Activated naive CD4-positive, alpha-beta T cell treated with anti-CD3 and anti-CD28 coated beads, Interleukin-2, amount 50 U/mL, for 24 hours (primary cell): Measurements from ENCODE around the gene PAK1.
A peak's percentile ranks its signal among the peaks of the same experiment; 100 is the strongest.
"Not testable (repeated sequence)": the region's sequence is repeated elsewhere in the genome, so short reads cannot be mapped to it uniquely, and the experiment has no call there.

ENCODE experiments used
- H3K27ac Mint-ChIP-seq: one replicate; pipeline ENCODE4 v1.8.0; 2021; ENCODE audit warnings: mild to moderate bottlenecking, mixed read lengths
- H3K27me3 Mint-ChIP-seq: one replicate; pipeline ENCODE4 v1.8.0; 2021; ENCODE audit warnings: mixed read lengths
- H3K36me3 Mint-ChIP-seq: one replicate; pipeline ENCODE4 v1.8.0; 2021; ENCODE audit warnings: mixed read lengths
- H3K4me1 Mint-ChIP-seq: one replicate; pipeline ENCODE4 v1.8.0; 2021; ENCODE audit warnings: mixed read lengths
- H3K4me3 Mint-ChIP-seq: one replicate; pipeline ENCODE4 v1.8.0; 2021; ENCODE audit warnings: mild to moderate bottlenecking, mixed read lengths
- H3K9me3 Mint-ChIP-seq: one replicate; pipeline ENCODE4 v1.8.0; 2021; ENCODE audit warnings: mixed read lengths

The PAK1 gene

DNA sequence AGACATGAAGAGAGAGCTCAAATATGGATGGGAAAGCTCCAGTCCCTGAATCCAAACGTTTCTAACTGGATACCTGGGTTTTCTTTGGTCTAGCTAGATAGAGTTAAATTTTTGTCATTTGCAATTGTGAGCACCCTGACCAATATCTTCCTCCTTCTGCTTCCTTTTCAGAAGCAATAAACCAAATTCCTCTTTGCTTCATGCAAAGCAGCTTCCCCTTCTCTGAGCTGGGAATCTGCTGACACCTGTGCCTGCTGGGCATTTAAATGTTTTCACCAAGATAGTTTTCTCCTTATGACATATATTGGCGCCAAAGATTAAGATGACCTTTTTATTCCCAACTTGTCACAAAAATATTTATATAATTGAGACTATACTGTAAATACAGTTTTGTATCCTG is 27.9 kb upstream of the PAK1 start:
- no peaks in the 10 kb centered on the region for H3K4me1 Mint-ChIP-seq
- H3K4me3 Mint-ChIP-seq: no peak overlapping the region
- no peak overlapping the region for H3K27ac Mint-ChIP-seq
- H3K9me3 Mint-ChIP-seq: no peaks in the 10 kb centered on the region
- H3K36me3 Mint-ChIP-seq: no peaks in the 10 kb centered on the region
- H3K27me3 Mint-ChIP-seq: peaks cover 3% of the 10 kb centered on the region

- Mint-ChIP-seq H3K36me3 (peaks cover 2% of the 10 kb centered on the region), H3K4me3 (no peak overlapping the region), H3K9me3 (no peaks in the 10 kb centered on the region), H3K27me3 (peaks cover 2% of the 10 kb centered on the region), H3K27ac (no peak overlapping the region), H3K4me1 (no peaks in the 10 kb centered on the region)
Observed at GRCh38 chr11:77497368-77497767, 23.5 kb upstream of the PAK1 start.

DNA sequence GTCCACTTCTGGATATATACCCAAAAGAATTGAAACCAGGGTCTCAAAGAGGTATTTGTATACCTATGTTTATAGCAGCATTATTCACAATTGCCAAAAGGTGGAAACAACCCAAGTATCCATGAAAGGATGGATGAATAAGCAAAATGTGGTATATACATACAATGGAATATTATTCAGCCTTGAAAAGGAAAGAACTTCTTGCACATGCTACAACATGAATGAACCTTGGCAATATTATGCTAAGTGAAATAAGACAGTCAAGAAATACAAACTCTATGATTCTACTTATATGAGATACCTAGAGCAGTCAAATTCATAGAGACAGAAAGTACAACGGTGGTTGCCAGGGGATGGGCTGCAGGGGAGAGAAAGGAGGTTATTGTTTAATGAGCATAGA is 21.6 kb upstream of the PAK1 start:
- Mint-ChIP-seq H3K36me3 (peaks cover 2% of the 10 kb centered on the region), H3K4me1 (no peaks in the 10 kb centered on the region), H3K4me3 (no peak overlapping the region), H3K27me3 (peaks cover 3% of the 10 kb centered on the region), H3K9me3 (no peaks in the 10 kb centered on the region), H3K27ac (no peak overlapping the region)

GRCh38 chr11:77490035-77490434 is 16.1 kb upstream of the PAK1 start:
- not testable (repeated sequence) for H3K9me3 Mint-ChIP-seq, H3K27me3 Mint-ChIP-seq, H3K27ac Mint-ChIP-seq, H3K4me1 Mint-ChIP-seq, H3K4me3 Mint-ChIP-seq, H3K36me3 Mint-ChIP-seq

DNA sequence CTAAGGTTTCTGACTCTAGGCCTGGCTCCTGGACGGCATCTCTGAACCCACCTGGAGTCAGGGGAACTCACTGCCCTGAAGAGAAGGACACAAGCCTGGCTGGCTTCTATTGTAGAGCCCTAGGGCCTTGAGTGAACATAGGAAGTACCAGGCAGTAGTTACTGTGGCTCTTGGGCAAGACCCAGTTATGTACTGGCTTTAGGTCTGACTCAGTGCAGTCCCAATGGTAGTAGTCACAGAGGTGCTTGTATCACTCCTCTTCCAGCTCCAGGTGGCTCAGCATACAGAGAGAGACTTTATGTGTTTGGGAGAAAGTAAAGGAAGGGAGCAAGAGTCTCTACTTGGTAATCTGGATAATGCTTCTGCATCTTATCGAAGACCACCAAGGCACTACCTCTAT is 13.9 kb upstream of the PAK1 start:
- Mint-ChIP-seq H3K27me3 (peaks cover 3% of the 10 kb centered on the region), H3K9me3 (no peaks in the 10 kb centered on the region), H3K36me3 (no peaks in the 10 kb centered on the region), H3K4me3 (no peak overlapping the region), H3K27ac (no peak overlapping the region), H3K4me1 (no peaks in the 10 kb centered on the region)

DNA sequence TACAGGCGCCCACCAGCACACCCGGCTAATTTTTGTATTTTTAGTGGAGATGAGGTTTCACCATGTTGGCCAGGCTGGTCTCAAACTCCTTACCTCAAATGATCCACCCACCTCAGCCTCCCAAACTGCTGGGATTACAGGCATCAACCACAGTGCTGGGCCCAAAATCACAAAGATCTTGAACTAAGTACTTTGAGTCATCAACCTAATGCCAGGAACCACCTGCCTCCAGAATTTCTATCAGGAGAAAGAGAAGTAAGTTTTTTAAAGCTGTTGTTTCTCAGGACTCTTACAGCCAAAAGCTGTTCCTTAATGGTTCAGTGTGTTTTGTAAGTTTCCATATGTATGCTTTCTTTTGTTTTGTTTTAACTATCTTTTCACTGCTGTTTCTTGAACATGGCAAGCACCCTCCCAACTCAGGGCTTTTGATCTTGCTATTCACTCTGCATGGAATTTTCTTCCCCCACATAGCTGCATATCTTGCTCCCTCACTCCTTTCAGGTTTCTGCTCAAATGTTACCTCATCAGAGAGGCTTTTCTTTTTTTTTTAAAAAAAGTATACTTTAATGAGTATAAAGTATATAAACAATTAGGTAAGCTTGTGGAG is 6.0 kb upstream of the PAK1 start:
- Mint-ChIP-seq H3K27ac (no peak overlapping the region), H3K9me3 (no peaks in the 10 kb centered on the region), H3K36me3 (no peaks in the 10 kb centered on the region), H3K27me3 (peaks cover 1% of the 10 kb centered on the region), H3K4me3 (no peak overlapping the region), H3K4me1 (peaks cover 7% of the 10 kb centered on the region)

- Mint-ChIP-seq H3K9me3 (no peaks in the 10 kb centered on the region), H3K27me3 (no peaks in the 10 kb centered on the region), H3K4me1 (peaks cover 12% of the 10 kb centered on the region), H3K27ac (peak overlapping the region; percentile 80), H3K36me3 (no peaks in the 10 kb centered on the region), H3K4me3 (peak overlapping the region; percentile 84)
Observed at GRCh38 chr11:77475206-77475605, 1.3 kb upstream of the PAK1 start.

DNA sequence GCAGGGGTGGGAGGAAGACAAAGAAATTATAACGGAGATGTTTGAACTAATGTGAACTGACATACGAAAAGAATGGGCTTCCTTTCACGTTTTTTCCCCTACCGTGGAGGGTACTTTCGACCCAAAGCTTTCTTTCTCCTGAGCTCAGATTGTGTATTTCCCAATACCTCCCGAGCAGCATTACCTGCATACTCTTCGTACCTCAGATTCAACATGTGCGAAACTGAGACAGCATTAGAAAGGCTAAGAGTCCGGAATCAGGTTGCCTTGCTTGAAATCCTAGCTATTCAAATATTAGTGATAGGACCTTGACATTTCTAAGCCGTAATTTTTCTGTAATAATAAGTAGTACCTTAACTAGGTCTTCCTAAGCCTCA is 778 bp upstream of the PAK1 start:
- Mint-ChIP-seq H3K36me3 (no peaks in the 10 kb centered on the region), H3K27me3 (no peaks in the 10 kb centered on the region), H3K4me1 (peaks cover 12% of the 10 kb centered on the region), H3K4me3 (peak overlapping the region; percentile 84), H3K9me3 (no peaks in the 10 kb centered on the region), H3K27ac (peak overlapping the region; percentile 88)

DNA sequence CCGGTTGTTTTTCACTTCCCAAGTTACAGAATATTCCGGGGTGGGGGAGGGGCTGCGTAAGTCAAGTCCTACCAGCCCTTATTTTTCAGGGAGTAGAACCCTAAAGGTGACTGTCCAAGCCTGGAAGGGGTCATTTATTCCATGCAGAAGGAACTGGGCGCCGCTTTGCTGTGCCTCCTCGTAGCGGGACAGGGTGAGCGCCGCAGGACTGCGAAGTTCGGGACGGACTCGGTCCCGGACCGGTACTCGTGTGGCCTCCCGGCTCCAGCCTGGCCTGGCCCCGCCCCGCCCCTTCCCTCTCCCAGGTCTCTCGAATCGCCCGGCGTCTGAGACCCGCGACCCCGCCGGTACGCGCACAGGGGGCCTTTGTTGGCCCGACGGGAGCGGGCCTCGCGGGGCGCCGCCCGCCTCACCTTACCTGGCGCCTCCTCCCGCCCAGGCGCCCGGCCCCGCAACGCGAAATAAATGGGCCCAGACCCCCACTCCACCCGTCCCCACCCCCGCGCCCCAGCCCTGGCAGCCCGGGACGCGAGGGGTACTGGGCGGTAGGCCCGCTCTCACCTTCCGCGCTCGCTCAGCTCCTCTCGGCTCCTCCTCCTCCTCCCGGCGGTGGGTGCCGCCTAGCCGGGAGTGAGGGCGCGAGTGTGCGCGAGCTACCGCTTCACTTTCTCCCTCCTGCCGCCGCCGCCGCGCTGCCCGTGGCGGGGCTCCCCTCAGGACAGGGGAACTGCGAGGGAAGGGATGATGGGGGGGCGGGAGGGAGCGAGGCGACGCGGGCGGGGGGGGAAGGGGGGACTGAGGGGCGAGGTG is 698 bp downstream of the PAK1 start:
- Mint-ChIP-seq H3K4me3 (peak overlapping the region; percentile 75), H3K9me3 (no peaks in the 10 kb centered on the region), H3K27me3 (no peaks in the 10 kb centered on the region), H3K27ac (no peak overlapping the region), H3K36me3 (no peaks in the 10 kb centered on the region), H3K4me1 (peaks cover 12% of the 10 kb centered on the region)

- Mint-ChIP-seq H3K36me3 (no peaks in the 10 kb centered on the region), H3K27ac (no peak overlapping the region), H3K4me3 (peak overlapping the region; percentile 72), H3K9me3 (no peaks in the 10 kb centered on the region), H3K27me3 (no peaks in the 10 kb centered on the region), H3K4me1 (peaks cover 12% of the 10 kb centered on the region)
Observed at GRCh38 chr11:77471558-77472193, 2.2 kb downstream of the PAK1 start.

DNA sequence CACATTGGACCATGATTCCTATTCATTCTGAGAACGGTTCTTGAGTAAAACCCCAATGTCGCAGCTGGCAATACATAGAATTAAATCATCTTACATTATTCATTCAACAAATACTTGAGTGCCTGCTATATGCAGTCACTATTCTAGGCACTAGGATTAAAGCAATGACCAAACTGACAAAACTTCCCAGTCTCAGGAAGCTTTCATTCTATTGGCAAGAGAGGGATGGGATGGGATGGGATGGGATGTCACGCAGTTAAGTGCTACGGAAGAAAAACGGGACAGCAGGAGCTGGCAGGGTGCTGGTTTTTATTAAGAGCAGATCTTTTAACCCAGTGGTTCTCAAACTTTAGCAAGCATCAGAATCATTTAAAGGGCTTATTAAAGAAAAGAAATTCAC is 2.9 kb downstream of the PAK1 start:
- H3K9me3 Mint-ChIP-seq: no peaks in the 10 kb centered on the region
- peaks cover 12% of the 10 kb centered on the region for H3K4me1 Mint-ChIP-seq
- H3K36me3 Mint-ChIP-seq: no peaks in the 10 kb centered on the region
- H3K27me3 Mint-ChIP-seq: no peaks in the 10 kb centered on the region
- no peak overlapping the region for H3K27ac Mint-ChIP-seq
- H3K4me3 Mint-ChIP-seq: no peak overlapping the region

- H3K4me3 Mint-ChIP-seq: no peak overlapping the region
- no peaks in the 10 kb centered on the region for H3K27me3 Mint-ChIP-seq
Observed at GRCh38 chr11:77470504-77470903, 3.4 kb downstream of the PAK1 start.

GRCh38 chr11:77468527-77468926 is 5.4 kb downstream of the PAK1 start:
- no peaks in the 10 kb centered on the region for H3K4me1 Mint-ChIP-seq
- no peaks in the 10 kb centered on the region for H3K27me3 Mint-ChIP-seq
- H3K4me3 Mint-ChIP-seq: no peak overlapping the region
- H3K27ac Mint-ChIP-seq: no peak overlapping the region
- no peaks in the 10 kb centered on the region for H3K9me3 Mint-ChIP-seq
- H3K36me3 Mint-ChIP-seq: no peaks in the 10 kb centered on the region

More at GRCh38 chr11:77470504-77470903, 3.4 kb downstream of the PAK1 start:
- H3K4me1 Mint-ChIP-seq: peaks cover 11% of the 10 kb centered on the region
- no peak overlapping the region for H3K27ac Mint-ChIP-seq
- H3K36me3 Mint-ChIP-seq: no peaks in the 10 kb centered on the region
- H3K9me3 Mint-ChIP-seq: no peaks in the 10 kb centered on the region

- H3K4me3 Mint-ChIP-seq: no peak overlapping the region
- H3K4me1 Mint-ChIP-seq: no peaks in the 10 kb centered on the region
- H3K27ac Mint-ChIP-seq: no peak overlapping the region
- H3K36me3 Mint-ChIP-seq: no peaks in the 10 kb centered on the region
- no peaks in the 10 kb centered on the region for H3K27me3 Mint-ChIP-seq
- H3K9me3 Mint-ChIP-seq: no peaks in the 10 kb centered on the region
Observed at GRCh38 chr11:77467993-77468392, 5.9 kb downstream of the PAK1 start.

DNA sequence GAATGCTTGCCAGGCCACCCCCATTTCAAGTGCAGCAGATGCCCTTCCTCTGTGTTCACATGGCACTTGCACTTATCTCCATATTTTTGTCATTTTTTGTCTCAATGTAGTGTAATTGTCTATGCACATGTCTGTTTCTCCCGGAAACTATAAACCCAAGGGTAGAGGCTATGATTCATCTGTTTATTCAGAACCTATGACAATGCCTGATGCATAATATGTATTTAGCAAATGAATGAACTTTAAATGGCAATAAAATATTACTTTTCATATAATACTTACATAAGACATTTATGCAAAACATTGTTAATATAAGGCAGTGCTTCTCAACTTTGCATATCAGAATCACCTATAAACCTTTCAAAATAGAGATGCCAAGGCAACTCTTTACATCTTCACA is 6.7 kb downstream of the PAK1 start:
- no peaks in the 10 kb centered on the region for H3K9me3 Mint-ChIP-seq
- peaks cover 1% of the 10 kb centered on the region for H3K27me3 Mint-ChIP-seq
- no peaks in the 10 kb centered on the region for H3K36me3 Mint-ChIP-seq
- no peaks in the 10 kb centered on the region for H3K4me1 Mint-ChIP-seq
- H3K27ac Mint-ChIP-seq: no peak overlapping the region
- no peak overlapping the region for H3K4me3 Mint-ChIP-seq

DNA sequence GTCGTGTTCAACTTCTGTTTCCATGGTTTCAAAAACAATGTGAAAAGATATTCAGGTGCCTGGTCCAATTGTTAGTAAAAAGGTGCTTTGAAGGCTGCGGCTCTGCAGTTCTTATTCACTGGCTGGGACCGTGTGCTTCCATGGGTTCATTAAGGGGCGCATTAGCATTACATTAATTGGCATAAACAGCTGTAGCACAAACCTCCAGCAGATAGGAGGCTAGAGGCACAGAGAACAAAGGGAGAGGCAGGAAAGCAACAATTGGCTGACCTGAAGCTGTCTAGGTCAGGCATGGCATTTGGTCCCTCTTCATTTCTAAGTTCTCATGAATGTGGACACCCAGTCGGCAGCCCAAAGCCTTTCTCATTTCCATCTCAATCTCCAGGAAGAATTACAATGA is 16.6 kb downstream of the PAK1 start:
- no peak overlapping the region for H3K27ac Mint-ChIP-seq
- H3K27me3 Mint-ChIP-seq: peaks cover 7% of the 10 kb centered on the region
- H3K4me1 Mint-ChIP-seq: no peaks in the 10 kb centered on the region
- H3K9me3 Mint-ChIP-seq: no peaks in the 10 kb centered on the region
- H3K4me3 Mint-ChIP-seq: no peak overlapping the region
- peaks cover 2% of the 10 kb centered on the region for H3K36me3 Mint-ChIP-seq
